Muscle layer of duodenum (tissue), 2 donors: ENCODE results near the gene GALT.

Experiments used
- H3K27ac ChIP-seq: one replicate; pipeline ENCODE4 v1.7.0; 2013; ENCODE audit warnings: mild to moderate bottlenecking, low read length
- H3K27me3 ChIP-seq: one replicate; pipeline ENCODE4 v1.7.0; 2013; ENCODE audit warnings: low read depth, mild to moderate bottlenecking, control low read depth, low read length
- H3K36me3 ChIP-seq, 2 donors: one replicate each; pipeline ENCODE4 v1.7.0; 2013; ENCODE audit warnings: low read length in 2 of 2, control low read depth in 1 of 2, mild to moderate bottlenecking in 1 of 2; ENCODE audit not compliant: insufficient read depth in 2 of 2, control insufficient read depth in 1 of 2
- H3K4me1 ChIP-seq, 2 donors: one replicate each; pipeline ENCODE4 v1.7.0; 2013; ENCODE audit warnings: low read length in 2 of 2, mild to moderate bottlenecking in 2 of 2, control low read depth in 1 of 2, moderate library complexity in 1 of 2; ENCODE audit not compliant: insufficient read depth in 2 of 2, control insufficient read depth in 1 of 2
- H3K4me3 ChIP-seq, 2 donors: one replicate each; pipeline ENCODE4 v1.7.0; 2013; ENCODE audit warnings: low read length in 2 of 2, low read depth in 1 of 2, mild to moderate bottlenecking in 1 of 2
- H3K9me3 ChIP-seq, 2 donors: one replicate each; pipeline ENCODE4 v1.7.0; 2013; ENCODE audit warnings: low read length in 2 of 2, control low read depth in 1 of 2, mild to moderate bottlenecking in 1 of 2; ENCODE audit not compliant: control insufficient read depth in 1 of 2
- donor health status: healthy.

Gene GALT

DNA sequence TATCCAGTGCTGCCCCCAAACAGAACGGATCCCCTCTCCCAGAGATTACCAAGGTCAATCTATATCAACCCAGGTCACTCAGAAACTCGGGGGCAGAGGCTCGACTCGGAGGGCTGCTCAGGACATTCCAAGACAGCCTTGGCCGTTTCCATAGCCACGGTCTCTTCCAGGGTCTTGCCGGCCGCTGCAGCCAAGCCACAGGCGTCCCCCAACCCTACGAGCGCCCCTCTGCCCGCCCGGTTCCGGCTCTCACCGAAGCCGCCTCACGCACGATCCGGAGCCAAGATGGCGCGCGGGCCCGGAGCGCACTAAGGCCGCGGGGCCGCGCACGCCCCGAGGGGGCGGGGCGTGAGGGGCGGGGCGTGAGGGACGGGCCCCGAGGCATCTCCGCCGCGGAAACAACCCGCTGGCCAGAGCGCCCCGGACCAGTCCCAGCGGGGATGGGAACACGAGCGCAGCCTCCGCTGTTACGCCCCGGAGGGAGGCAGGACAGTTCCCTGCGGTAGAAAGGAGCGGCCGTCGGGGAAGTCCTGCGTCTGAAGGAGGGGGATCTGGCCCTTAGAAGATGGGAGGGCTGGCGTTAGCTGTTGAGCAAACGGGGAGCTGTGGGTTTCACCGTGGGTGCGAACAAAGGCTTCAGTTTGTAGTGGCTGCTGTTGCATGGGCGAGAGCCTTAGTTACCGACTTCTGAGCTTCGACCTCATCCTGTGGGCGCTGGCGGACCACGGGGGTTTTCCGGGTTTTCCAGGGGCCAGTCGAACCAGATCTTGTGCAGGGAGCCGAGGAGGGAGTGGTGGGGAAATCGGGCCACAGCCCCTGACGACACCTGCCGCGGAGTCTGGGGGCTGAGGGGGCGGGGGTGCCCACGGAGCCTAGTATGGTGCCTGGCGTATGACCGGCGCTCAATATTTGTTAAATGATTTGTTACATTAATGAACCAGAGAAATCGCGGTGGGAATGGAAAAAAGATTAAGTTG, 34.4 kb upstream of the GALT start, which contains the start of gene RPP25L:
Gene RPP25L (minus strand): TSS at position 287 of the 977 bp plus-strand sequence. CDS start 801 bp downstream, outside the sequence.
- peaks cover 12 to 24% of the 10 kb centered on the region in 2 donors for H3K4me1 ChIP-seq
- no peaks in the 10 kb centered on the region for H3K27me3 ChIP-seq
- H3K4me3 ChIP-seq, result peak within 1 kb of the TSS; percentile 69 to 82
- H3K36me3 ChIP-seq, result peaks cover 27 to 36% of the 10 kb centered on the region in 2 donors
- H3K27ac ChIP-seq, result peak within 1 kb of the TSS; percentile 91
- no peaks in the 10 kb centered on the region for H3K9me3 ChIP-seq

DNA sequence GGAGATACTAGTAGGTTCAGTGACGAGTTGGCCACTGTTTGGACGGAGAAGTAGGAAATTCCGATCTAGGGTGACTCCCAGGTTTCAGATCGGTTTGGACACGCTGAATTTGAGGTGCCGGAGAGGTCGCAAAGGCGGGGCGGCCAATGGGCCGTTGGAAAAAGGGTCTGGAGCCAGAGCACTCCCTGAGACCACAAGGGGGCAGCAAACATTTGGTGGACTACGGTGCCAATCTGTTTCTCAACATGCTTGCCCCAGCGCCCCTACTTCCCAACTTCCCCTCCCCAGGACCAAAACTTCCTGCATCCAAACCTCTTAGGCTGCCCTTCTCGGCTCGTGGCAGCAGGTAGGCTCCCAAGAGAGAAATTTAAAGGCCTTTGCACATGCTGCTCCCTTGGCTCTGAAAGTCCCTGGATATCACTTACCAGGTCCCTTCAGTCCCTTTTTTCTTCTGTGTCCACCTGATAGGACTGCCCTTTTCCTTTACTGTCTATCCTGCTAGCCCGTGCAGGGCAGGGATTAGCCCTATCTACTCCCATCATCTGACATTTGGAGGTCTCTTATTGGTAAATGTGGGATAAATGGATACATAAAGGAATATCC, 33.6 kb upstream of the GALT start:
- Histone ChIP-seq H3K36me3 (peaks cover 35 to 44% of the 10 kb centered on the region in 2 donors), H3K9me3 (no peaks in the 10 kb centered on the region), H3K4me1 (peaks cover 12 to 24% of the 10 kb centered on the region in 2 donors), H3K27me3 (no peaks in the 10 kb centered on the region), H3K27ac (no peak overlapping the region), H3K4me3 (peak overlapping the region; percentile 69 to 82)

DNA sequence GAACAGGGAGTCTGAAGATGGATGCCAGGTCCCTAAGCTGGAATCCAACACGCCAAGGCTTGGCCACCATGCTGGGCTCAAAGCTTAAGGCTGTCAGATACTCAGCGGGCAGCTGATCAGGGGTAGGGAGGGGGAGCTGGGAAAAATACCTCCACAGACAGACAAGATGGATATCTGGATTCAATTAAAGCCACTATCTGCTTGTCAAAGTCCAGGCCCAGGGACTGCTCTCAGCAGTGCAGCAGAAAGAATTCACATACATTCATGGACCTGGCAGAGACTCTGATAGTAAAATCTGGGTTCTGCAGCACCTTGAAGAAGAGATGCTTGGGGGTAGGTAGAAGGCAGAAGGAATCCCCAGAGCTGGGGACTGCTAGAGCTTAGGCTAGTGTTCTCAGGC, 31.3 kb upstream of the GALT start:
- Histone ChIP-seq H3K4me3 (no peak overlapping the region), H3K4me1 (peaks cover 12 to 34% of the 10 kb centered on the region in 2 donors), H3K9me3 (no peaks in the 10 kb centered on the region), H3K27ac (no peak overlapping the region), H3K27me3 (no peaks in the 10 kb centered on the region), H3K36me3 (peaks cover 43 to 53% of the 10 kb centered on the region in 2 donors)

DNA sequence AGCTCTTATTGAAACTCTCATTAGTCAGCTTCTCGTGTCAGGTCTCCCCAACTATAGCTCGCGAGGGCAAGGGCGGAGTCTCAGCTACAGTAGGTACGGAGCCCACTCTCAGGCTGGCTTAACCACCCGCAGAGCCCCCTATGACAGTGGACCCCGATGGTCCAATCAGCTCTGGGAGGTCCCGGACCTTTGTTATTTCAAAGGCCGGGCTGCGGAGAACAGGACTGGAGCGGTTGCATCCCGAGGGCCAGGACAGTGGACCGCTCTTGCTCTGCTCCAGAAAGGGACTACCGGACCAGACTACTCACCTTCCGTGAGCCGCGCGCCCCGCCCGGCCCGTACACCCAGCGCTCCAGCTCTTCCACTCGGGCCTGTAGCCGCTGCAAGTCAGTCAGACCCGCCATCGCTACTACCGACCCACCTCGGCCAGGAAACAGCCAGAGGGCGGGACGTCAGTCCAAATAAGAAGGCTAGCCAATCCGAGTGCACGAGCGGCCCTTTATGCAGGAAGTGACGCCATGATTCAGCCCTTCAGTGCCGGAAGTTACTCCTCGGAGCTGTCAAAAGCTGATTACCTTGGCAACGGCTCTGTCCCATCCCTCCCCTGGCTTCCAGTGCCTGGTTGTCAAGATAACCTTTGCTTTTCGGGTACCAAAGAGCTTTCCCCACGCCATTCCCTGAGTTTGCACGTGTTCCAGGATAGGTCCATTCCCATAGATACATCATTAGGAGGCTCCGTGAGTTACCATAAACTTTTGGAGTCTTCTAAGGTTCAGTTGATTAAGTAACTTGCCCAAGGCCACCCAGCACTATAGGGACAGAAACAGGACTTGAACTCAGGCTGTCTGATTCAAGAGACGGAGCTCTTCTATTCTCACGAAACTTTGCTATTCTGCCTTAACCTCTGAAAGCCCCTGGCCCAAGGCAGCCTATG, 26.1 kb upstream of the GALT start, which contains the start of gene DCTN3:
Gene DCTN3 (minus strand): TSS at position 435 of the 934 bp plus-strand sequence. CDS start 31 bp downstream, at position 404.
- Histone ChIP-seq H3K36me3 (peaks cover 30 to 35% of the 10 kb centered on the region in 2 donors), H3K9me3 (no peaks in the 10 kb centered on the region), H3K27ac (no peak within 1 kb of the TSS), H3K4me3 (peak within 1 kb of the TSS; percentile 70 to 83), H3K27me3 (peaks cover 30% of the 10 kb centered on the region), H3K4me1 (peaks cover 0 to 20% of the 10 kb centered on the region in 2 donors)

DNA sequence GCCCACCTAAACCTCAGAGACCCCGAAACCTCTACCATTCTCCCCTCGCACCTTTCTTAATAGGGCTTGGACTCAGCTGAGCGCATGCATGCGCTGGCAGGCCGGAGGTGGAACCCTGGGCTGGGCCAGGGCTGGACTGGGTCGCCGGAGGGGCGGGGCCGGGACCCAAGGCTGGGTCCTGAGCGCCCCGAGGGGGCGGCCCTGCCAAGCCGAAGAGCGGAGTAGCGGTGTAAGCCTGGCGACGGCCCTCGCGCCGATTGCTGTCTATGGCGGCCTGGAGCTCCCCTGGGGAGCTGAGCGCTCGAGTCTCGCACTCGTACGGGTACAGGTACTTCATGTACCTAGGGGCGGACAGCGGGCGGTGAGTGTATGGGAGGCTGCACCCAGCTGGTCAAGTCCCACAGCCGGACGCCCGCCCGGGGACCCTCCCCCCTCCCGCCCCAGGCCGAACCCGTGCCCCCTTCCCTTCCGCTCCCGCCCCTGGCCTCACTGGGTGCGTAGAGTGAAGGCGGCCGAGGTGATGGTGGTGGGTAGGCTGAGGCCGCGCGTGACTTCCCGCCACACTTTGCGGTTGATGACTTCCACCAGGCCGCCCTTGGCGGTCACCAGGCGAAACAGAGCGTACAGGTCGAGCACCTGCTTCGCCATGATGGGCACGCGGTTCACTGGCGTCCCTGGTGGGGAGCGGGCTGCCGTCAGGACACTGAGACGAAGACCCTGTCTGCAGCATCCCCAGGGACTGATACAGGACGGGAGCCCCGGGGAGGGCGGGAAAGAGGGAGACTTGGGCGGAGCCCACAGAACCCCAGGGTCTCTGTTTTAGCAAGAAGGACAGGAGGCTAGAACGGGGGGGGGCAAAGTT, 22.9 kb upstream of the GALT start:
- H3K4me3 ChIP-seq, result peak overlapping the region in 1 of 2 donors; percentile 10
- no peaks in the 10 kb centered on the region for H3K9me3 ChIP-seq
- peaks cover 4 to 24% of the 10 kb centered on the region in 2 donors for H3K4me1 ChIP-seq
- peaks cover under 1 to 2% of the 10 kb centered on the region in 2 donors for H3K36me3 ChIP-seq
- H3K27ac ChIP-seq, result no peak overlapping the region
- H3K27me3 ChIP-seq, result peaks cover 62% of the 10 kb centered on the region

DNA sequence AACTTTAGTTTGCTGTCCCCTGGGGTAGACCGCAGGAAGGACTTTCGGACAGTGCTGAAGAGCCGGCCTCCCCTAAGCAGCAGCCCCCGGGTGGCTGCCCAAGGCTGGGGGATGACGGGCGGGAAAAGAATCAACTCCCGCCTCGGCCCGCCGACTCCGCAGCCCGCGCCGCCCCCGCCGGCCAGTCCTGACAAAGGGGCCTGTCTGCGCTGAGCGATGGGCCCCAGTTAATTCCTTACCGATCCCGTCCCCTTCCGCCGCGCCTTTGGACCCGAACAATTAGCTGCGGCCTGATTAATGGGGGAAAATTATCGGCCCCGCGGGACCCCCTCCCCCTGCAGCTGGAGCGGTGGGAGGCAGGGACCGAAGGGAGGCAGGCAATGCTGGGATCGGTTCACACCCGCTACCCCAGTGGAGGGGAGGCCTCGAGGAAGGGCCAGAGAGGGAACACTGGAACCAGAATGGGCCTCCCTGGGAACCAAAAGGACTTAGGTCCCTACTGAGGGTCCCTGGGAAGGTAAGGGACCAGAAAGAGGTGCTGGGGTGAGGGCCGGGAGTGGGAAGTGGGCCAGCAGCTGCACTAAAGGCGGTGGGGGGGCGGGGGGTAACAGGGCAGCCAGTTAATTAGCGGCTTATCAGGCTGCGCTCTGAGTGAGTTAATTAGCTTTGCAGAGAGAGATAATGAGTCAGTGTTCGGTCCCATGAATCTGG, 21.8 kb upstream of the GALT start:
- Histone ChIP-seq H3K4me1 (peaks cover 4 to 24% of the 10 kb centered on the region in 2 donors), H3K27me3 (peaks cover 69% of the 10 kb centered on the region), H3K36me3 (no peaks in the 10 kb centered on the region), H3K27ac (no peak overlapping the region), H3K9me3 (no peaks in the 10 kb centered on the region), H3K4me3 (no peak overlapping the region)

DNA sequence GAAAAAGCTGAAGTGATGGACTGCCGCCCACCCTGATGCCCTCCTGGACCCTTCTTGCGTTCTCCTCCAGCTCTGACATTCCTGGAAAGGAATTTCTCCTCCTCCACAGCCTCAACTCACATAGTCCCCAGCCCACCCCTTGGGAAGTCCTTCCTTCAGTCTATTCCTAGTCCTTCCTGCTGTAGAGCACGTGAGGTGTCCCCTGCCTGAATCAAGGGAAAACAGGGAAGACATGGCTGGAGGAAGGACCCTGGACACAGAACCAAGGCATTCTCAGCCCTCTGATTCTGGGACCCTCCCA, 21.3 kb upstream of the GALT start:
- Histone ChIP-seq H3K27ac (no peak overlapping the region), H3K9me3 (no peaks in the 10 kb centered on the region), H3K4me1 (peaks cover 4 to 21% of the 10 kb centered on the region in 2 donors), H3K4me3 (no peak overlapping the region), H3K36me3 (no peaks in the 10 kb centered on the region), H3K27me3 (peaks cover 70% of the 10 kb centered on the region)

DNA sequence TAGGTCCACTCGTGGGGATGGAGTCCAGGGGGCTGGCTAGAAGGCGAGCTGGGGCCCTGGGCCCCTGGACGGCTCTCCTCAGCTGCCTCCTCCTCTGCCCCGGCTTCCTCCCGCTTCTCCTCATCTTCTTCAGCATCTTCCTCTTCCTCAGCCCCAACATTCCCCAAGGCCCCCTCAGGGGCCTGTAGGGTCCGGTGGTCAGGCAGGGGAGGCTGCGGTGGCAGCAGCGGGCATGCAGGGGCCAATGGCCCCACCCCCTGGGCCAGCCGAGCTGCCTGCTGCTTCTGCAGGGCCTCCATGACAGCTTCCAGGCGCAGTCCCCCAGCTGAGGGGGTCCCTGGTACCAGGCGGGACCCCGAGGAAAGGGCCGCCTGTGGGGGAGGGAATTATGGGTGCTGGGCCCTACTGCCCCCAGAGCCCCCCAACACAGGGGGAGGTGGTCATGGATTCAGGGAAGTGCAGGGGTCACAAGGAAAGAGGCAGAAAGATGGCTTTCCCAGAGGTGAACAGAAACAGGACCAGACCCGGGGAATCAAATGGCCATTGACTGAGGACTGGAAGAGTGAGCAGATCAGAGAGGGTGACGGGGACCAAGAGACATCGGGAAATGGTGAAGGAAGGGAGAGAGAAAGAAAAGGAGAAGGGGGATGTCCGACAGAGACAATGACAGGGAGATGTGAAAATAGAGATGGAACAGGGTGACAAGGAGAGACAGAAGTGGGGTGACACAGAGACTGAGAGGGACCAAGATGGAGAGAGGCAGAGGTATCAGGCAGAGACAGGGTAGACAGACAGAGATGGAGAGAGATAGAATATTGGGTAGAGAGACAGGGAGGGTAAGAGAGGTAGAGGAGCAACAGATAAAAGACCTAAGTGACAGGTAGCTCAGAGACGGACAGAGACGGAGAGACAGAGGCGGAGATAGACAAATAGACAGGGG, 18.5 kb upstream of the GALT start:
- Histone ChIP-seq H3K4me1 (peaks cover 4 to 16% of the 10 kb centered on the region in 2 donors), H3K36me3 (no peaks in the 10 kb centered on the region), H3K27ac (no peak overlapping the region), H3K4me3 (peak overlapping the region; percentile 25 to 33), H3K9me3 (no peaks in the 10 kb centered on the region), H3K27me3 (peaks cover 61% of the 10 kb centered on the region)
